Right lobe of liver (tissue), 6 donors: ENCODE results near the gene BEND7. TPM values are rescaled to one million over a fixed set of nuclear protein-coding genes. Genes with fewer than 3 reads are reported as not detected.

ENCODE experiments used
- ATAC-seq, 4 donors: fragments of 200-7000 bp; cut with Tn5 transposase; one replicate each; pipeline ENCODE4 v1.9.1; 2020; ENCODE audit warnings: mild to moderate bottlenecking in 4 of 4, moderate library complexity in 4 of 4
- DNase-seq, 3 donors: peaks; one replicate each; pipeline ENCODE4 v3.0.0-alpha.2; 2020
- H3K27ac ChIP-seq, 3 donors: fragments of 200-600 bp; one replicate each; pipeline ENCODE4 v1.8.0; 2022
- H3K27me3 ChIP-seq, 2 donors: fragments of 200-600 bp; one replicate each; pipeline ENCODE4 v1.8.0; 2022
- H3K36me3 ChIP-seq, 4 donors: fragments of 200-600 bp; sonication (generic) in 1 of 4; one replicate each; pipeline versions ENCODE4 v1.5.1 to v1.8.0; 2017 to 2022; ENCODE audit warnings: control low read depth in 1 of 4
- H3K4me1 ChIP-seq, 4 donors: fragments of 200-600 bp; sonication (generic) in 1 of 4; one replicate each; pipeline versions ENCODE4 v1.5.1 to v1.8.0; 2017 to 2022; ENCODE audit warnings: control low read depth in 1 of 4
- H3K4me3 ChIP-seq, 3 donors: fragments of 200-600 bp; one replicate each; pipeline ENCODE4 v1.8.0; 2022
- H3K9me3 ChIP-seq, 4 donors: fragments of 200-600 bp; sonication (generic) in 1 of 4; one replicate each; pipeline versions ENCODE4 v1.5.1 to v1.8.0; 2017 to 2022; ENCODE audit warnings: control low read depth in 1 of 4
- CTCF ChIP-seq, 4 donors: fragments of 200-600 bp in 3 of 4; fragments of 450-650 bp in 1 of 4; IDR thresholded peaks; one replicate each; pipeline versions ENCODE4 v1.5.1 to v1.8.0; 2016 to 2022; ENCODE audit warnings: antibody characterized with exemption in 4 of 4, mild to moderate bottlenecking in 2 of 4
- POLR2A ChIP-seq: fragments of 450-650 bp; IDR thresholded peaks from one replicate; pipeline ENCODE4 v1.6.1; 2017; ENCODE audit warnings: antibody characterized with exemption, mild to moderate bottlenecking
- WGBS: methylation state at CpG from one replicate; pipeline ENCODE4 v1.1.6; 2018; ENCODE audit warnings: low coverage, low lambda C conversion rate; ENCODE audit not compliant: insufficient coverage; ENCODE audit errors: missing lambda C conversion rate; 5-methylcytosine and 5-hydroxymethylcytosine counted together
- intact Hi-C, 2 donors: fragments of 100-400 bp; cut with DNase I; formaldehyde crosslinking; loops; one replicate each; pipeline versions ENCODE4 v1.11.2 to v1.14.1; 2022
- small RNA-seq, 2 experiments: library from RNA; depleted of rRNA; stranded (forward); fragments of <200 nt; gene quantifications; one replicate each; pipeline ENCODE3, GENCODE V24; 2016
- total RNA-seq, 6 experiments: library from RNA; depleted of rRNA in 2 of 6; stranded (reverse); fragments of >200 nt in 2 of 6; fragmentation: NEBNext Ultra II Directional in 3 of 6; extraction: Animal tissue kit (Norgen Biotek cat#: 25700) in 3 of 6; gene quantifications; one replicate each; pipeline versions ENCODE4 v1.1.0 to v1.2.4, GENCODE V29; 2016 to 2023
- donor health status: DM: no; HTN: yes; CAD: no.
- donor health status: DM: no; HTN: no; CAD: no.
- donor health status: DM: no; HTN: no; CAD: no.
- donor health status: DM: no; HTN: yes; CAD: no.
- donor health status: DM: no; HTN: yes; CAD: no.

The BEND7 gene
- total RNA-seq, 6 experiments from 2014 or later, result 14.5 to 21.5 (median 15.6) TPM

- intact Hi-C loops, result no loop called here
- ATAC-seq, result no peak
- Histone ChIP-seq H3K36me3 (no peaks in the 10 kb centered on the region), H3K4me3 (no peak overlapping the region), H3K27me3 (no peaks in the 10 kb centered on the region), H3K4me1 (no peaks in the 10 kb centered on the region), H3K9me3 (no peaks in the 10 kb centered on the region), H3K27ac (no peak overlapping the region)
- 50% methylated on average over 4 of the region's 4 CpGs for whole genome bisulfite sequencing
- DNase-seq, result no peak
- TF ChIP-seq POLR2A (no peak), CTCF (IDR thresholded peaks at IDR 0.05) (no peak)
These were observed 135.2 kb downstream of the BEND7 start for GRCh38 chr10:13393640-13394039.

- 76% methylated on average over 3 of the region's 5 CpGs for WGBS
These were observed 136.1 kb downstream of the BEND7 start for GRCh38 chr10:13392701-13393100.

More at GRCh38 chr10:13392701-13393100, 136.1 kb downstream of the BEND7 start:
- no peak overlapping the region for H3K4me3 ChIP-seq
- H3K36me3 ChIP-seq, result no peaks in the 10 kb centered on the region
- H3K9me3 ChIP-seq, result no peaks in the 10 kb centered on the region
- DNase-seq (no peak), ATAC-seq (no peak)
- TF ChIP-seq CTCF (IDR thresholded peaks at IDR 0.05) (no peak), POLR2A (no peak)
- intact Hi-C loops, result no loop called here
- no peak overlapping the region for H3K27ac ChIP-seq
- no peaks in the 10 kb centered on the region for H3K27me3 ChIP-seq
- no peaks in the 10 kb centered on the region for H3K4me1 ChIP-seq

Small RNAs within 50 kb of the gene (small RNA-seq; reads per million reads assigned to genes)
- gene RF00019, result 0 reads per million in 2 experiments

Other genes starting within 250 kb of the BEND7 start
- gene PHYH, start 228.9 kb downstream of the BEND7 start, total RNA-seq, result 100 to 1,000 TPM in 5 of 6 experiments, 10 to 100 TPM in 1; 76.8 to 204 (median 141) TPM
- gene SEPHS1, start 180.7 kb downstream of the BEND7 start, total RNA-seq, result 10 to 100 TPM; 25.4 to 32.1 (median 29.3) TPM
- 10 to 100 TPM in 4 of 6 experiments, 1 to 10 TPM in 2; 8.1 to 16.1 (median 11.5) TPM for gene PRPF18, start 58.0 kb upstream of the BEND7 start, total RNA-seq